Breast epithelium (tissue), 3 donors: ENCODE results near the gene ADH7.

Source experiments
- POLR2A ChIP-seq: fragments of 450-650 bp; IDR thresholded peaks from one replicate; pipeline ENCODE4 v1.6.1; 2016; ENCODE audit warnings: antibody characterized with exemption, mild to moderate bottlenecking, moderate library complexity
- TF ChIP-seq, protein P1 (sequence below), 3 donors: fragments of 450-650 bp; IDR thresholded peaks; one replicate each; pipeline ENCODE4 v1.5.1; 2016 to 2017; ENCODE audit warnings: antibody characterized with exemption in 3 of 3, mild to moderate bottlenecking in 3 of 3, moderate library complexity in 3 of 3

DNA sequence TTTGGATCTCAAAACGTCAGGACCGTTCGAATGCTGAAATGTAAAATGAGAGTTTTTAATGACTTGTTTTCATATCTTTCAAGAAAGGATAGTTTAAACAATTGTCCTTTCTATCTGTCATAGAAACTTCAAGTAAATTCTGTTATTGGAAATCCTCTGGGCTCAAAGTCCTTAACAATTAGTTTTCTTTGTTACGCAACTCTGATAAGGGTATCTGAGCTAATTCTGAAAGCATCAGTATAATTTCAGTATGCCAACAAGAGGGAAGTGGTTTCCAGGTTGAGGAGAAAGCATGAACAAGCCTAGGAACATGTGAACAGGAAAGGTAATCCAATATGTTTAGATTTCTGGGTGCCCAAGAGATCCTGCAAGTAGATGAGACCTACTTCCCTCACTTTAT, 22.0 kb downstream of the ADH7 start:
- TF ChIP-seq, protein P1, sequence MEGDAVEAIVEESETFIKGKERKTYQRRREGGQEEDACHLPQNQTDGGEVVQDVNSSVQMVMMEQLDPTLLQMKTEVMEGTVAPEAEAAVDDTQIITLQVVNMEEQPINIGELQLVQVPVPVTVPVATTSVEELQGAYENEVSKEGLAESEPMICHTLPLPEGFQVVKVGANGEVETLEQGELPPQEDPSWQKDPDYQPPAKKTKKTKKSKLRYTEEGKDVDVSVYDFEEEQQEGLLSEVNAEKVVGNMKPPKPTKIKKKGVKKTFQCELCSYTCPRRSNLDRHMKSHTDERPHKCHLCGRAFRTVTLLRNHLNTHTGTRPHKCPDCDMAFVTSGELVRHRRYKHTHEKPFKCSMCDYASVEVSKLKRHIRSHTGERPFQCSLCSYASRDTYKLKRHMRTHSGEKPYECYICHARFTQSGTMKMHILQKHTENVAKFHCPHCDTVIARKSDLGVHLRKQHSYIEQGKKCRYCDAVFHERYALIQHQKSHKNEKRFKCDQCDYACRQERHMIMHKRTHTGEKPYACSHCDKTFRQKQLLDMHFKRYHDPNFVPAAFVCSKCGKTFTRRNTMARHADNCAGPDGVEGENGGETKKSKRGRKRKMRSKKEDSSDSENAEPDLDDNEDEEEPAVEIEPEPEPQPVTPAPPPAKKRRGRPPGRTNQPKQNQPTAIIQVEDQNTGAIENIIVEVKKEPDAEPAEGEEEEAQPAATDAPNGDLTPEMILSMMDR (IDR thresholded peaks at IDR 0.05): no peak
- no peak for TF ChIP-seq POLR2A
